Measurements from ENCODE around the gene FHDC1.

GRCh38 chr4:152989554-152989970 is 53.4 kb downstream of the FHDC1 start:
- TF ChIP-seq CTCF (IDR thresholded peaks at IDR 0.05) (no peak), EP300 (IDR thresholded peaks at IDR 0.05; ENCODE audit: low read depth) (peak; percentile 86)

Measured in transverse colon (tissue), 3 donors.